ENCODE measurements around the gene NATD1. TPM values are rescaled to one million over a fixed set of nuclear protein-coding genes. Genes with fewer than 3 reads are reported as not detected.
A peak's percentile ranks its signal among the peaks of the same experiment; 100 is the strongest.

NATD1 gene
- total RNA-seq, 1 donor, result 3.0 TPM

GRCh38 chr17:21298056-21298982, 45.1 kb upstream of the NATD1 start:
- TF ChIP-seq CTCF (IDR thresholded peaks at IDR 0.05; ENCODE audit: insufficient read depth, low read depth, low read length), result no peak
- no peak for DNase-seq (ENCODE audit: low read depth)
- H3K4me3 ChIP-seq (ENCODE audit: low read depth, low read length), result no peak overlapping the region

- no peak overlapping the region for H3K4me3 ChIP-seq (ENCODE audit: low read depth, low read length)
- DNase-seq (ENCODE audit: low read depth), result no peak
- TF ChIP-seq CTCF (IDR thresholded peaks at IDR 0.05; ENCODE audit: insufficient read depth, low read depth, low read length), result no peak
Observed at GRCh38 chr17:21297597-21297996, 44.4 kb upstream of the NATD1 start.

- TF ChIP-seq CTCF (IDR thresholded peaks at IDR 0.05; ENCODE audit: insufficient read depth, low read depth, low read length), result no peak
- no peak overlapping the region for H3K4me3 ChIP-seq (ENCODE audit: low read depth, low read length)
- DNase-seq (ENCODE audit: low read depth), result no peak
Observed at GRCh38 chr17:21297026-21297520, 43.9 kb upstream of the NATD1 start.

GRCh38 chr17:21296097-21297025, 43.2 kb upstream of the NATD1 start:
- TF ChIP-seq CTCF (IDR thresholded peaks at IDR 0.05; ENCODE audit: insufficient read depth, low read depth, low read length), result no peak
- no peak for DNase-seq (ENCODE audit: low read depth)
- no peak overlapping the region for H3K4me3 ChIP-seq (ENCODE audit: low read depth, low read length)

GRCh38 chr17:21295036-21295952, 42.1 kb upstream of the NATD1 start:
- no peak for TF ChIP-seq CTCF (IDR thresholded peaks at IDR 0.05; ENCODE audit: insufficient read depth, low read depth, low read length)
- DNase-seq (ENCODE audit: low read depth), result peak; percentile 59
- no peak overlapping the region for H3K4me3 ChIP-seq (ENCODE audit: low read depth, low read length)
